ENCODE results near the gene TMEM150C. TPM values are rescaled to one million over a fixed set of nuclear protein-coding genes. Genes with fewer than 3 reads are reported as not detected.
"Not testable (repeated sequence)": the region's sequence is repeated elsewhere in the genome, so short reads cannot be mapped to it uniquely, and the experiment has no call there.

TMEM150C gene
- total RNA-seq, 4 donors from 2014 or later: 3.4 to 15.5 (median 7.3) TPM

GRCh38 chr4:82567444-82567843 is 5.7 kb upstream of the TMEM150C start:
- 94 to 99% methylated on average over 7 of the region's 7 CpGs for WGBS, 2 donors
- intact Hi-C loops (cut with DNase I; ENCODE audit: low total_unique reads): no loop called here
- no peak for DNase-seq (ENCODE audit: low spot score in 2 of 2)
- TF ChIP-seq CTCF (IDR thresholded peaks at IDR 0.05) (no peak), POLR2A (IDR thresholded peaks at IDR 0.05) (no peak)
- H3K4me3 ChIP-seq (ENCODE audit: low read depth, poor library complexity, severe bottlenecking): no peak overlapping the region

- intact Hi-C loops (cut with DNase I; ENCODE audit: low total_unique reads): no loop called here
- H3K4me3 ChIP-seq (ENCODE audit: low read depth, poor library complexity, severe bottlenecking): no peak overlapping the region
- no peak for DNase-seq (ENCODE audit: low spot score in 2 of 2)
- TF ChIP-seq CTCF (IDR thresholded peaks at IDR 0.05) (no peak), POLR2A (IDR thresholded peaks at IDR 0.05) (no peak)
- WGBS, 2 donors: 81% methylated on average over 4 of the region's 4 CpGs
These were observed 721 bp upstream of the TMEM150C start for GRCh38 chr4:82562564-82562854.

GRCh38 chr4:82560853-82561785 is 669 bp downstream of the TMEM150C start:
- no peak for TF ChIP-seq POLR2A (IDR thresholded peaks at IDR 0.05)
- TF ChIP-seq CTCF (IDR thresholded peaks at IDR 0.05): no peak
- WGBS, 2 donors: 41 to 47% methylated on average over 18 of the region's 61 CpGs
- no peak for DNase-seq (ENCODE audit: low spot score in 2 of 2)

GRCh38 chr4:82559735-82560120 is 2.1 kb downstream of the TMEM150C start:
- no peak overlapping the region for H3K4me3 ChIP-seq (ENCODE audit: low read depth, poor library complexity, severe bottlenecking)
- WGBS, 2 donors: 91 to 95% methylated on average over 4 of the region's 4 CpGs
- intact Hi-C loops (cut with DNase I; ENCODE audit: low total_unique reads): no loop called here
- no peak for DNase-seq (ENCODE audit: low spot score in 2 of 2)
- no peak for TF ChIP-seq CTCF (IDR thresholded peaks at IDR 0.05)
- no peak for TF ChIP-seq POLR2A (IDR thresholded peaks at IDR 0.05)

More at GRCh38 chr4:82560853-82561785, 669 bp downstream of the TMEM150C start:
- intact Hi-C loops (cut with DNase I; ENCODE audit: low total_unique reads): no loop called here
- H3K4me3 ChIP-seq (ENCODE audit: low read depth, poor library complexity, severe bottlenecking): peak overlapping the region; percentile 10

- intact Hi-C loops (cut with DNase I; ENCODE audit: low total_unique reads); DNase-seq (ENCODE audit: low spot score in 2 of 2); H3K4me3 ChIP-seq (ENCODE audit: low read depth, poor library complexity, severe bottlenecking): not testable (repeated sequence)
- WGBS, 2 donors: 85 to 91% methylated on average over 13 of the region's 13 CpGs
These were observed 2.6 kb downstream of the TMEM150C start for GRCh38 chr4:82559090-82559734.

- DNase-seq (ENCODE audit: low spot score in 2 of 2): no peak
- no peak overlapping the region for H3K4me3 ChIP-seq (ENCODE audit: low read depth, poor library complexity, severe bottlenecking)
- TF ChIP-seq CTCF (IDR thresholded peaks at IDR 0.05): no peak
- TF ChIP-seq POLR2A (IDR thresholded peaks at IDR 0.05): no peak
- intact Hi-C loops (cut with DNase I; ENCODE audit: low total_unique reads): no loop called here
- 74 to 76% methylated on average over 3 of the region's 3 CpGs for WGBS, 2 donors
These were observed 6.5 kb downstream of the TMEM150C start for GRCh38 chr4:82555276-82555675.
